Transverse colon (tissue), 4 donors: Measurements from ENCODE around the gene WDFY2. TPM values are rescaled to one million over a fixed set of nuclear protein-coding genes. Genes with fewer than 3 reads are reported as not detected.

ENCODE experiments used
- DNase-seq: peaks from one replicate; pipeline ENCODE4 v3.0.0-alpha.2; 2019
- H3K27ac ChIP-seq, 4 donors: fragments of 200-600 bp; sonication (generic); 2 replicates each; pipeline ENCODE4 v1.5.1; 2016 to 2018; ENCODE audit warnings: inconsistent platforms in 4 of 4
- H3K27me3 ChIP-seq: fragments of 200-600 bp; sonication (generic); 2 replicates; pipeline ENCODE4 v1.5.1; 2017; ENCODE audit warnings: inconsistent platforms
- H3K36me3 ChIP-seq, 4 donors: fragments of 200-600 bp; sonication (generic); 2 replicates each; pipeline ENCODE4 v1.5.1; 2017 to 2019; ENCODE audit warnings: inconsistent platforms in 4 of 4
- H3K4me1 ChIP-seq, 4 donors: fragments of 200-600 bp; sonication (generic); 2 replicates each; pipeline ENCODE4 v1.5.1; 2017 to 2020; ENCODE audit warnings: inconsistent platforms in 4 of 4
- H3K4me3 ChIP-seq, 4 donors: fragments of 200-600 bp; sonication (generic); 1 replicate in 1 of 4; 2 replicates in 3 of 4; pipeline versions ENCODE4 v1.5.1 to v1.6.1; 2017 to 2019; ENCODE audit warnings: inconsistent platforms in 4 of 4
- H3K9me3 ChIP-seq, 2 donors: fragments of 200-600 bp; sonication (generic); 2 replicates each; pipeline ENCODE4 v1.5.1; 2017 to 2019; ENCODE audit warnings: inconsistent platforms in 2 of 2
- CTCF ChIP-seq, 5 experiments: fragments of 200-600 bp in 3 of 5; fragments of 450-650 bp in 2 of 5; sonication (generic) in 3 of 5; IDR thresholded peaks; 1 replicate in 2 of 5; 2 replicates in 3 of 5; pipeline ENCODE4 v1.5.1; 2016 to 2017; ENCODE audit warnings: antibody characterized with exemption in 5 of 5, inconsistent platforms in 3 of 5, mild to moderate bottlenecking in 2 of 5, moderate library complexity in 1 of 5
- EP300 ChIP-seq: sonication (generic); formaldehyde crosslinking; IDR thresholded peaks from one replicate; pipeline ENCODE4 v1.6.1; 2017; ENCODE audit warnings: antibody characterized with exemption, low read depth
- POLR2A ChIP-seq: fragments of 450-650 bp; IDR thresholded peaks from one replicate; pipeline ENCODE4 v1.6.1; 2016; ENCODE audit warnings: antibody characterized with exemption, mild to moderate bottlenecking, moderate library complexity
- POLR2AphosphoS5 ChIP-seq, 3 donors: sonication (generic); formaldehyde crosslinking; IDR thresholded peaks; one replicate each; pipeline ENCODE4 v1.6.1; 2016; ENCODE audit warnings: antibody characterized with exemption in 3 of 3
- WGBS, 2 donors: methylation state at CpG; one replicate each; pipeline ENCODE4 v1.1.5; 2018; ENCODE audit warnings: low coverage in 1 of 2; 5-methylcytosine and 5-hydroxymethylcytosine counted together
- in situ Hi-C, 4 donors: fragments of 200-750 bp; cut with MboI; loops; one replicate each; pipeline versions ENCODE4 v1.15.0 to v1.15.1; 2017; ENCODE audit warnings: low sequenced_read_pairs in 3 of 4, low pct_ligation_motif_present in 1 of 4, low pct_unique_long_range_greater_than_20kb in 1 of 4
- intact Hi-C: fragments of 100-400 bp; cut with DNase I; formaldehyde crosslinking; loops from one replicate; pipeline ENCODE4 v1.15.1; 2023; ENCODE audit warnings: low total_unique reads
- total RNA-seq, 4 donors: library from RNA; depleted of rRNA; stranded (reverse); fragments of >200 nt; gene quantifications; one replicate each; pipeline ENCODE4 v1.1.0, GENCODE V29; 2016

Gene WDFY2
- total RNA-seq, 4 donors from 2014 or later = 2.4 to 12.3 (median 6.7) TPM

- intact Hi-C loops (no loop called here), in situ Hi-C loops (no loop called here)
- WGBS, 2 donors = 91 to 97% methylated on average over 2 of the region's 2 CpGs
Measured at GRCh38 chr13:51551416-51551815, 32.8 kb upstream of the WDFY2 start.

GRCh38 chr13:51552027-51552426 lies 32.2 kb upstream of the WDFY2 start:
- H3K27ac ChIP-seq = no peak overlapping the region
- TF ChIP-seq EP300 (no peak), POLR2AphosphoS5 (IDR thresholded peaks at IDR 0.05) (no peak), POLR2A (no peak), CTCF (IDR thresholded peaks at IDR 0.05) (no peak)
- H3K4me1 ChIP-seq = no peaks in the 10 kb centered on the region
- no peak overlapping the region for H3K4me3 ChIP-seq
- no peaks in the 10 kb centered on the region for H3K9me3 ChIP-seq
- intact Hi-C loops = no loop called here
- in situ Hi-C loops = no loop called here
- no peak for DNase-seq
- WGBS, 2 donors = 66 to 74% methylated on average over 2 of the region's 2 CpGs
- H3K27me3 ChIP-seq = no peaks in the 10 kb centered on the region
- H3K36me3 ChIP-seq = no peaks in the 10 kb centered on the region

More at GRCh38 chr13:51551416-51551815, 32.8 kb upstream of the WDFY2 start:
- H3K4me3 ChIP-seq = no peak overlapping the region
- TF ChIP-seq POLR2A = no peak
- no peaks in the 10 kb centered on the region for H3K36me3 ChIP-seq
- H3K4me1 ChIP-seq = no peaks in the 10 kb centered on the region
- H3K27me3 ChIP-seq = no peaks in the 10 kb centered on the region
- no peaks in the 10 kb centered on the region for H3K9me3 ChIP-seq
- no peak overlapping the region for H3K27ac ChIP-seq
- no peak for DNase-seq

- no peak for DNase-seq
- Histone ChIP-seq H3K4me3 (no peak overlapping the region), H3K4me1 (no peaks in the 10 kb centered on the region), H3K9me3 (no peaks in the 10 kb centered on the region), H3K36me3 (no peaks in the 10 kb centered on the region), H3K27me3 (no peaks in the 10 kb centered on the region), H3K27ac (no peak overlapping the region)
- WGBS, 2 donors = 53 to 84% methylated on average over 2 of the region's 2 CpGs
- intact Hi-C loops = no loop called here
- in situ Hi-C loops = no loop called here
- TF ChIP-seq CTCF (IDR thresholded peaks at IDR 0.05) (no peak), EP300 (no peak), POLR2A (no peak), POLR2AphosphoS5 (IDR thresholded peaks at IDR 0.05) (no peak)
Measured at GRCh38 chr13:51553531-51553930, 30.7 kb upstream of the WDFY2 start.

DNA sequence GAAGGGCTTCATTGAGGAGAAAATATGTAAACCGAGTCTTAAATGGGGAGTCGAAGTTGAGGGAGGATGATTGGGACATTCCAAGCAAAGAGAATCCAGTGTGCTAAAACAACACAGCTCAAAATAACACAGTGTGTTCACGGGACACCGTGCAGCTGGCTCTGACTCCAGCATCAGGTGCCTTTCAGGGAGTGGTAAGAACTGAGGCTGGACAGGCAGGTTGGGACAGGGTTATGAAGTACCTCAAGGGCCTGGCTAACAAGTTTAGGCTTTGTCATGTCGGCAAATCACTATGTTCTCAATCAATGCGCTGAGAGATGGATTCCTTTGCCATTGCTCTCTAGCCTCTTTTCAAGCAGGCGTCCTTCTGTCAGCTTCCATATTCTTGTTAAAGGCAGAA lies 27.5 kb upstream of the WDFY2 start:
- DNase-seq = no peak
- H3K4me1 ChIP-seq = no peaks in the 10 kb centered on the region
- in situ Hi-C loops (no loop called here), intact Hi-C loops (no loop called here)
- no peaks in the 10 kb centered on the region for H3K27me3 ChIP-seq
- H3K27ac ChIP-seq = no peak overlapping the region
- no peak overlapping the region for H3K4me3 ChIP-seq
- no peaks in the 10 kb centered on the region for H3K36me3 ChIP-seq
- no peaks in the 10 kb centered on the region for H3K9me3 ChIP-seq
- WGBS, 2 donors = 68 to 88% methylated on average over 6 to 7 of the region's 7 CpGs
- TF ChIP-seq CTCF (IDR thresholded peaks at IDR 0.05) (no peak), POLR2A (no peak), EP300 (no peak), POLR2AphosphoS5 (IDR thresholded peaks at IDR 0.05) (no peak)

GRCh38 chr13:51557438-51557837 lies 26.8 kb upstream of the WDFY2 start:
- 85 to 88% methylated on average over 2 to 3 of the region's 3 CpGs for WGBS, 2 donors
- intact Hi-C loops = no loop called here

More at GRCh38 chr13:51557438-51557837, 26.8 kb upstream of the WDFY2 start:
- Histone ChIP-seq H3K27ac (no peak overlapping the region), H3K27me3 (no peaks in the 10 kb centered on the region), H3K4me3 (no peak overlapping the region), H3K4me1 (no peaks in the 10 kb centered on the region), H3K36me3 (no peaks in the 10 kb centered on the region), H3K9me3 (no peaks in the 10 kb centered on the region)
- no peak for DNase-seq
- in situ Hi-C loops = no loop called here
- TF ChIP-seq POLR2A = no peak
- no peak for TF ChIP-seq POLR2AphosphoS5 (IDR thresholded peaks at IDR 0.05)
- no peak for TF ChIP-seq CTCF (IDR thresholded peaks at IDR 0.05)
- TF ChIP-seq EP300 = no peak
